ENCODE data around the gene KYAT1. TPM values are rescaled to one million over a fixed set of nuclear protein-coding genes. Genes with fewer than 3 reads are reported as not detected.

KYAT1 gene
- total and polyA plus RNA-seq, 2 of the 13 experiments (the other 11 are each of a cell fraction or from before 2014, with no cell fraction given): 9.2 to 46.5 TPM

- TF ChIP-seq ZNF598 (CRISPR knock-in tag; IDR thresholded peaks at IDR 0.05; ENCODE audit: borderline replicate concordance) (peak; percentile 92; the same call in 1 of the 2 replicates), ZNF552 (CRISPR knock-in tag; IDR thresholded peaks at IDR 0.05; ENCODE audit: borderline replicate concordance) (peak; percentile 97), KLF13 (CRISPR knock-in tag; IDR thresholded peaks at IDR 0.05) (0 out of 2 replicates have a peak, but pooled peaks have one; percentile 55), FLYWCH1 (CRISPR knock-in tag; IDR thresholded peaks at IDR 0.05) (peak; percentile 87), ZNF83 (CRISPR knock-in tag; IDR thresholded peaks at IDR 0.05; ENCODE audit: borderline replicate concordance) (peak; percentile 94; the same call in 1 of the 2 replicates), ZNF878 (CRISPR knock-in tag; IDR thresholded peaks at IDR 0.05) (peak; percentile 67; the same call in 1 of the 2 replicates), DMTF1 (CRISPR knock-in tag; IDR thresholded peaks at IDR 0.05) (no peak), ZBTB1 (CRISPR knock-in tag; IDR thresholded peaks at IDR 0.05; ENCODE audit: borderline replicate concordance) (no peak), TFE3 (CRISPR knock-in tag; IDR thresholded peaks at IDR 0.05) (peak; percentile 96), RAD51 (IDR thresholded peaks at IDR 0.05; ENCODE audit: borderline replicate concordance) (peak; percentile 72), BCL6 (CRISPR knock-in tag; IDR thresholded peaks at IDR 0.05) (peak; percentile 67), ZFX (CRISPR knock-in tag; IDR thresholded peaks at IDR 0.05; ENCODE audit: low read depth) (peak; percentile 91), MEIS2 (CRISPR knock-in tag; IDR thresholded peaks at IDR 0.05) (peak; percentile 84; the same call in 1 of the 2 replicates), ZUFSP (CRISPR knock-in tag; IDR thresholded peaks at IDR 0.05; ENCODE audit: borderline replicate concordance) (no peak), ZBTB33 (CRISPR knock-in tag; IDR thresholded peaks at IDR 0.05) (peak; percentile 17; the same call in 1 of the 2 replicates), THRA (CRISPR knock-in tag; IDR thresholded peaks at IDR 0.05; ENCODE audit: borderline replicate concordance) (peak; percentile 88), RFXANK (CRISPR knock-in tag; IDR thresholded peaks at IDR 0.05) (peak; percentile 72; the same call in 1 of the 2 replicates)
Observed at GRCh38 chr9:128786681-128787601, 94.8 kb downstream of the KYAT1 start, which contains the start of gene TBC1D13 (continued).
